BE2C (cell line): Measurements from ENCODE around the gene SERPINA3.

Source experiments
- DNase-seq: peaks from one replicate; pipeline ENCODE4 v3.0.0-alpha.2; 2020
- H3K27me3 ChIP-seq: fragments of 250-450 bp; sonication (Bioruptor Pico); 2 replicates; pipeline ENCODE4 v1.5.1; 2020; ENCODE audit warnings: mild to moderate bottlenecking
- H3K36me3 ChIP-seq: fragments of 250-450 bp; sonication (Bioruptor Pico); 2 replicates; pipeline ENCODE4 v1.5.1; 2020; ENCODE audit warnings: mild to moderate bottlenecking
- H3K4me1 ChIP-seq: fragments of 250-450 bp; sonication (Bioruptor Pico); 2 replicates; pipeline ENCODE4 v1.5.1; 2020
- H3K4me3 ChIP-seq: 2 replicates; pipeline ENCODE4 v1.5.1; 2011; ENCODE audit warnings: low read depth, low read length
- H3K9me3 ChIP-seq: fragments of 250-450 bp; sonication (Bioruptor Pico); 2 replicates; pipeline ENCODE4 v1.5.1; 2020
- CTCF ChIP-seq: IDR thresholded peaks from 2 replicates; pipeline ENCODE4 v1.5.1; 2012; ENCODE audit warnings: mild to moderate bottlenecking, low read depth, low read length

The SERPINA3 gene

DNA sequence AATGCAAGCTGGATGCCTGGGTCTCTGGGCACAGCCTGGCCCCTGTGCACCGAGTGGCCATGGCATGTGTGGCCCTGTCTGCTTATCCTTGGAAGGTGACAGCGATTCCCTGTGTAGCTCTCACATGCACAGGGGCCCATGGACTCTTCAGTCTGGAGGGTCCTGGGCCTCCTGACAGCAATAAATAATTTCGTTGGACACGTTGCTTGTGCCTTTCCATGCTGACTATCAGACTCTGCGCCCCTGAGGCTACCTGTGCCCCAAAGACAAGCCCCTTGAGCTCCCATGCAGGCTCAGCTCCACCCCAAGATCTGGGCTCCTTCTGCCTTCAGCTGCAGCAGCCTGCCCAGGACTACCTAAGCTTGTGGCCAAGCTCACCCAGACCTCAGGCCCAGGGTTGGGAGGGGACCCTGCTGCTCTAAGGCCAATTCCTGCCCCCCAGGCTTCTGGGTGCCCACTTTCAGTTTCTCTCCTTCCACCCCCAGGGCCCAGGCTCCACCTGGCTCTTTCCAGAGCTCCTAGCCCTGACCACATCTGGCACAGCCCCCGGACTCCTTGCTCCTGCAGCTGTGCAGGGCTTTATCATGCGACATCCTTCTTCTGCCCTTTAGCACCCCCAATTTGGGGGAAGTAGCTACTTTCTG is 11.8 kb downstream of the SERPINA3 start:
- Histone ChIP-seq H3K4me1 (no peaks in the 10 kb centered on the region), H3K36me3 (no peaks in the 10 kb centered on the region), H3K9me3 (no peaks in the 10 kb centered on the region), H3K4me3 (no peak overlapping the region), H3K27me3 (no peaks in the 10 kb centered on the region)
- DNase-seq: no peak
- no peak for TF ChIP-seq CTCF

DNA sequence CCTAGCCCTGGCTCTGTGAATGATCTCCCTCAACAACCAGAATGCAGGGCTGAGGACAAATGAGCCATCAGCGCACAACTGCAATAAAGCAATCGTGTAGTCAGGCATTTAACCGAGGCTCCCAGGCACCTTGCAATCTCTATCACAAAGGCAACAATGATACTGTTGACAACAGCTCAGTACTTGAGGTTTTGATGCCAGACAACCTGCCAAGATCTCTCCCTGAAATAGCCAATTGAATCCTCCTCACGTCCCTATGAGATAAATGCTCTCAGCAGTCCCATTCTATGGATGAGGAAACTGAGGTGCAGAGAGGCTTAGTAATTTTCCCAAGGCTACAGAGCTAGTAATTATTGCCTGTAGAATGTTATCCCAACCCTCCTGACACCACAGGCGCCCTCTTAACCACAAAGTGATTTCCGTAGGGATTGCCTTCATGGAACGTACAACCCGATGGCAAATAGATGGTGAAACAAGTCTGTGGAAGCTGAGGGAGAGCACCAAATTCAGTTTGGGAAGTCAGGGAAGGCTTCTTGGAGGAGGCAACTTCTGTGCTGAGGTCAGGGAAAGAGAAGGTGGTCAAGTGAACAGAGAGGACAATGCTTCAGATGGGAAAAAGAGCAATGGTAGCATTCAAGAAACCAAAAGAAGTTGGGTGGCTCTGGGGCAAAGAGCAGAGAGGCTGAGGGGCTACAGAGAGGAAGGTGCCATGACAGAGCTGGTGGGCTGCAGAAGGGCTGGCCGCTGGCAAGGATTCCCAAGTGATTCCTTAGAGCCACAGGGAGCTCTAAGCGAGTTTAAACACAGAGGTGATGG is 12.6 kb downstream of the SERPINA3 start:
- Histone ChIP-seq H3K4me1 (no peaks in the 10 kb centered on the region), H3K36me3 (no peaks in the 10 kb centered on the region), H3K9me3 (no peaks in the 10 kb centered on the region), H3K27me3 (no peaks in the 10 kb centered on the region), H3K4me3 (no peak overlapping the region)
- no peak for TF ChIP-seq CTCF
- no peak for DNase-seq

DNA sequence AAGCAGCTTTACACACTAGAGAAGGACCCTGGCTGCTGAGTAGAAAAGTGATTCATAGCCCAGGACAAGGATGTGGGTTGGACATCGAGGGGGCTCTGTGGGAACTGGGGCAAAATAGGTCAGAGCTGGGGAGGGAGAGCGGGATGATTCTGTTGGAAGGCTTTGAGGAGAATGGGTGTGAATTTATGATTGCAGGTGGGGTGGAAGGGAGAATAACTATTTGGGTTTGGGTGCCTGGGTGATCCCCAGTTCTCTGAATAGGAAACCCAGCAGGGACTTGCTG is 13.1 kb downstream of the SERPINA3 start:
- TF ChIP-seq CTCF: no peak
- no peaks in the 10 kb centered on the region for H3K27me3 ChIP-seq
- no peaks in the 10 kb centered on the region for H3K36me3 ChIP-seq
- no peaks in the 10 kb centered on the region for H3K4me1 ChIP-seq
- no peak for DNase-seq
- H3K4me3 ChIP-seq: no peak overlapping the region
- no peaks in the 10 kb centered on the region for H3K9me3 ChIP-seq

DNA sequence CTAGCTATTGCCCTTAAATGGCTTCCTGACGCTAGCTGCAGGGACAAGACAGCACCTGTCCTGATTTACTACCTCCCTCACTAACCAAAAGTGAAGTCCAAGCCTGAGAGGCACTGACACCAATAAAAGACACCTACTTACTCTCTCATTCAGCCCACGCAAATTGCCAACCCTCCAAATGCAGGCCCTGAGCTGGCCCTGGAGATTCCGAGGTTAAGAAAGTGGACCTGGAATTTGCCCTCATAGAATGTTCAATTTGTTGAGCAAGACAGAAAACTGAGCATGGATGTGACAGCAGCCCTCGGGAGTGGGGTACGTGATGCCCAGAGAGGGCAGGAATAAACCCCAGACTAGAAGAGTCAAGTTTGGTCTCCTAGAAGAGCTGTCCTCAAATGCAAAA is 16.4 kb downstream of the SERPINA3 start:
- H3K4me3 ChIP-seq: no peak overlapping the region
- no peaks in the 10 kb centered on the region for H3K36me3 ChIP-seq
- H3K9me3 ChIP-seq: no peaks in the 10 kb centered on the region
- no peak for DNase-seq
- no peaks in the 10 kb centered on the region for H3K4me1 ChIP-seq
- H3K27me3 ChIP-seq: no peaks in the 10 kb centered on the region
- TF ChIP-seq CTCF: no peak

DNA sequence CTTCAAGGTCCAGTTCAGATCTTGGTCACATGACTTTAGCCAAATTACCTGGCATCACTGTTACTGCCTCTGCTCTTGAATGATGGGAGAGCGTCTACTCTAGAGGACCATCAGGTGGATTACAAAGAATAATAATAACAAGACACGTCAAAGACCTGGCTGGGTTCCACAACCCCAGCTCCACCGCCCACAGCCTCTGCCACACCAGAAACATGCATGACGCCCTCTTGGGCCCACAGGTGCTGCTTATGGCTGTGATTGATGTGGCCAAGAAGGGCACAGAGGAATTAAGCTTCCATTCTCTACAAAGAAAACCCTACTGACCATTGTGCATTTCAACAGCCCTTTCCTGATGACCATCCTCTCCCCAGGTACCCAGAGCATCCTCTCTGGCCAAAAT is 18.2 kb downstream of the SERPINA3 start:
- no peaks in the 10 kb centered on the region for H3K4me1 ChIP-seq
- H3K36me3 ChIP-seq: no peaks in the 10 kb centered on the region
- H3K9me3 ChIP-seq: no peaks in the 10 kb centered on the region
- H3K4me3 ChIP-seq: no peak overlapping the region
- no peak for TF ChIP-seq CTCF
- H3K27me3 ChIP-seq: no peaks in the 10 kb centered on the region
- no peak for DNase-seq

DNA sequence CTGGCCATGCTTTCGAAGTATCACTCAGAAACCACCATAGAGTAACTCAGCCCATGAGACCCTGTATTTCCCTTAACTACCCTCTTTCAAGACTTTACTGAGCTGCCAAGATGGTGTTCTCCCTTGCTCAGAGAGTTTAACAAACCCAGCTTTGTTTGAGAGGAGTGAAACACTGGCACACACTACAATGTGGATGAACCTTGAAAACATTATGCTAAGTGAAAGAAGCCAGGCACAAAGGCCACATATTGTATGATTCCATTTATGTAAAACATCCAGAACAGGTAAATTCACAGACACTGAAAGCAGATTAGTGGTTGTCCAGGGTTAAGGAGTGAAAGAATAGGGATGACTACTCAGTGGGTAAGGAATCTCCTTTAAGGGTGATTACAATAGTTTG is 18.9 kb downstream of the SERPINA3 start:
- Histone ChIP-seq H3K27me3 (no peaks in the 10 kb centered on the region), H3K4me1 (no peaks in the 10 kb centered on the region), H3K4me3 (no peak overlapping the region), H3K36me3 (no peaks in the 10 kb centered on the region), H3K9me3 (no peaks in the 10 kb centered on the region)
- DNase-seq: no peak
- no peak for TF ChIP-seq CTCF
